Measurements from ENCODE around the gene CHD2. TPM values are rescaled to one million over a fixed set of nuclear protein-coding genes. Genes with fewer than 3 reads are reported as not detected.

Gene CHD2
- total RNA-seq, 4 donors from 2014 or later, result 41.9 to 144 (median 81.8) TPM

DNA sequence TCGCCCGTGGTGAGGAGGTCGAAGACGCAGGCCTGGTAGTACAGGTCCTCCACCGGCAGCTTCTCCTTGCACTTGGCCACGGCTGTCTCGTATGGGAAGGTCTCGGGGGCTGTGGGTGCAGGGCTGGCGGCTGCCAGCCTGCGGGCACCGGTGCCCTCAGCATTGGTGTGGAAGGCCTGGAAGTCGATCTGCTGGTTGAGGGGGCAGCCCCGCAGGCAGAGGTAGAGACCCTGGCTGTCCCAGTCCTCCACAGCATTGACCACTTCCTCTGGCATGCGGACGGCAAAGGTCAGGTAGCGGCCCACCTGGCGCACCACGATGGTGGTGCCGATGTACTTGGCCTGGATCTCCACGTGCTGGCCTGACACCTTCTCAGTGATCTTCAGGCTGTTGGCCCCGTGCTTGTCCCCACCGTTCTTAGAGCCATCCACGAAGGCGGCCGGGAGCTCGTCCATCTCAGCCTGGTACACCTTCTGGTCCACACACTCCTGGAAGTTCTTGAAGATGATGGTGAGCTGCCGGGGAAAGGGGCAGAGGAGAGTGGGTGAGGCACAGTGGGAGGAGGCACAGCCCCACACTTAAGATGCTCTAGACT lies 145.2 kb downstream of the CHD2 start:
- Histone ChIP-seq H3K4me3 (no peak overlapping the region), H3K27ac (peak overlapping the region in 2 of 4 donors; percentile 45 to 64), H3K4me1 (peaks cover 0 to 66% (median 8%) of the 10 kb centered on the region in 3 donors), H3K9me3 (peaks cover 0 to 13% (median 0%) of the 10 kb centered on the region in 3 donors), H3K36me3 (peaks cover 0 to 77% of the 10 kb centered on the region in 2 donors), H3K27me3 (no peaks in the 10 kb centered on the region)
- no peak for TF ChIP-seq EP300 (IDR thresholded peaks at IDR 0.05)
- no peak for TF ChIP-seq CTCF (IDR thresholded peaks at IDR 0.05)
- TF ChIP-seq POLR2A (IDR thresholded peaks at IDR 0.05), result no peak
- TF ChIP-seq POLR2AphosphoS5 (IDR thresholded peaks at IDR 0.05), result no peak
- ATAC-seq, result no peak
- no CpG with 5 or more reads among the region's 27 CpGs for WGBS, 2 donors (ENCODE audit: low coverage in 1 of 2)

GRCh38 chr15:93046120-93046519 lies 146.0 kb downstream of the CHD2 start:
- no peak overlapping the region for H3K4me3 ChIP-seq
- H3K27me3 ChIP-seq, result no peaks in the 10 kb centered on the region
- no peak for ATAC-seq
- no peak overlapping the region for H3K27ac ChIP-seq
- peaks cover 0 to 85% of the 10 kb centered on the region in 2 donors for H3K36me3 ChIP-seq
- peaks cover 0 to 13% (median 0%) of the 10 kb centered on the region in 3 donors for H3K9me3 ChIP-seq
- WGBS, 2 donors (ENCODE audit: low coverage in 1 of 2), result 89 to 93% methylated on average over 4 of the region's 4 CpGs
- H3K4me1 ChIP-seq, result peaks cover 0 to 74% (median 8%) of the 10 kb centered on the region in 3 donors
- no peak for TF ChIP-seq POLR2AphosphoS5 (IDR thresholded peaks at IDR 0.05)
- TF ChIP-seq EP300 (IDR thresholded peaks at IDR 0.05), result no peak
- TF ChIP-seq POLR2A (IDR thresholded peaks at IDR 0.05), result no peak
- TF ChIP-seq CTCF (IDR thresholded peaks at IDR 0.05), result no peak

GRCh38 chr15:93046721-93047120 lies 146.6 kb downstream of the CHD2 start:
- H3K36me3 ChIP-seq, result peaks cover 0 to 91% of the 10 kb centered on the region in 2 donors
- no peaks in the 10 kb centered on the region for H3K27me3 ChIP-seq
- H3K4me1 ChIP-seq, result peaks cover 0 to 80% (median 11%) of the 10 kb centered on the region in 3 donors
- no peak overlapping the region for H3K27ac ChIP-seq
- ATAC-seq, result no peak
- H3K4me3 ChIP-seq, result no peak overlapping the region
- peaks cover 0 to 13% (median 0%) of the 10 kb centered on the region in 3 donors for H3K9me3 ChIP-seq
- 56 to 62% methylated on average over 3 to 4 of the region's 7 CpGs for whole genome bisulfite sequencing, 2 donors (ENCODE audit: low coverage in 1 of 2)
- TF ChIP-seq EP300 (IDR thresholded peaks at IDR 0.05) (no peak), POLR2AphosphoS5 (IDR thresholded peaks at IDR 0.05) (no peak), CTCF (IDR thresholded peaks at IDR 0.05) (no peak), POLR2A (IDR thresholded peaks at IDR 0.05) (no peak)

- Histone ChIP-seq H3K27me3 (no peaks in the 10 kb centered on the region), H3K4me1 (peaks cover 0 to 89% (median 12%) of the 10 kb centered on the region in 3 donors)
Observed at GRCh38 chr15:93047621-93048425, 147.7 kb downstream of the CHD2 start.

More at GRCh38 chr15:93047621-93048425, 147.7 kb downstream of the CHD2 start:
- no peak overlapping the region for H3K4me3 ChIP-seq
- H3K27ac ChIP-seq, result peak overlapping the region in 3 of 4 donors; percentile 62 to 64 (median 63)
- H3K9me3 ChIP-seq, result peaks cover 0 to 13% (median 0%) of the 10 kb centered on the region in 3 donors
- peaks cover 0 to 98% of the 10 kb centered on the region in 2 donors for H3K36me3 ChIP-seq
- TF ChIP-seq POLR2A (IDR thresholded peaks at IDR 0.05) (no peak), EP300 (IDR thresholded peaks at IDR 0.05) (no peak), POLR2AphosphoS5 (IDR thresholded peaks at IDR 0.05) (no peak), CTCF (IDR thresholded peaks at IDR 0.05) (no peak)
- 80 to 89% methylated on average over 4 to 6 of the region's 18 CpGs for whole genome bisulfite sequencing, 2 donors (ENCODE audit: low coverage in 1 of 2)
- ATAC-seq, result no peak
